Activated CD8-positive, alpha-beta T cell treated with anti-CD3 and anti-CD28 coated beads for 36 hours (primary cell): ENCODE results near the gene MICAL2. TPM values are rescaled to one million over a fixed set of nuclear protein-coding genes. Genes with fewer than 3 reads are reported as not detected.

ENCODE experiments used
- ATAC-seq: fragments of 200-7000 bp; cut with Tn5 transposase; one replicate; pipeline ENCODE4 v1.10.0; 2021; ENCODE audit warnings: mild to moderate bottlenecking, moderate library complexity
- CTCF ChIA-PET: fragments of 350-600 bp; sonication (Branson Sonifier 250); formaldehyde crosslinking; loops from one replicate; lab custom pipeline; 2021; ENCODE audit warnings: antibody characterized with exemption; lab: Charles Lee
- POLR2A ChIA-PET: fragments of 350-600 bp; sonication (Branson Sonifier 250); formaldehyde crosslinking; loops from one replicate; lab custom pipeline; 2021; ENCODE audit warnings: antibody characterized with exemption; lab: Charles Lee
- DNase-seq: peaks from one replicate; pipeline ENCODE4 v3.0.0-alpha.2; 2020
- H3K27ac Mint-ChIP-seq: one replicate; pipeline ENCODE4 v1.8.0; 2021; ENCODE audit warnings: mild to moderate bottlenecking, mixed read lengths
- H3K27me3 Mint-ChIP-seq: one replicate; pipeline ENCODE4 v1.8.0; 2021; ENCODE audit warnings: mixed read lengths
- H3K36me3 Mint-ChIP-seq: one replicate; pipeline ENCODE4 v1.8.0; 2021; ENCODE audit warnings: low read depth, mixed read lengths
- H3K4me1 Mint-ChIP-seq: one replicate; pipeline ENCODE4 v1.8.0; 2021; ENCODE audit warnings: low read depth, mixed read lengths
- H3K4me3 Mint-ChIP-seq: one replicate; pipeline ENCODE4 v1.8.0; 2021; ENCODE audit warnings: mild to moderate bottlenecking, moderate library complexity, mixed read lengths
- H3K9me3 Mint-ChIP-seq: one replicate; pipeline ENCODE4 v1.8.0; 2021; ENCODE audit warnings: mixed read lengths
- CTCF ChIP-seq: fragments of 200-600 bp; IDR thresholded peaks from one replicate; pipeline ENCODE4 v1.8.0; 2022; ENCODE audit warnings: antibody characterized with exemption, mild to moderate bottlenecking
- intact Hi-C: fragments of 100-400 bp; cut with micrococcal nuclease; formaldehyde crosslinking; loops from one replicate; pipeline ENCODE4 v1.10.0; 2022
- total RNA-seq, 2 experiments: library from RNA; stranded (reverse); gene quantifications; one replicate each; pipeline ENCODE4 v1.2.3, GENCODE V29; 2021

MICAL2 gene
- total RNA-seq, 2 experiments from 2014 or later: 99.8 to 105 TPM

GRCh38 chr11:12239396-12239795, 129.0 kb downstream of the MICAL2 start:
- H3K36me3 Mint-ChIP-seq: peaks cover 38% of the 10 kb centered on the region
- H3K4me1 Mint-ChIP-seq: peaks cover 48% of the 10 kb centered on the region
- intact Hi-C loops: loop anchor here (5.0 kb wide), 4 partner anchors 42 to 192 kb away; no protein-coding TSS in a partner anchor

GRCh38 chr11:12239804-12240371, 129.5 kb downstream of the MICAL2 start:
- ATAC-seq (no peak), DNase-seq (no peak)
- TF ChIP-seq CTCF: no peak
- no peak overlapping the region for H3K4me3 Mint-ChIP-seq
- peaks cover 36% of the 10 kb centered on the region for H3K36me3 Mint-ChIP-seq
- H3K9me3 Mint-ChIP-seq: no peaks in the 10 kb centered on the region
- intact Hi-C loops: loop anchor here (5.0 kb wide), 4 partner anchors 43 to 193 kb away; no protein-coding TSS in a partner anchor
- POLR2A ChIA-PET: interaction anchor here (0.9 to 2.2 kb wide), 3 partner anchors 16 to 110 kb away, joined by 3 to 9 read pairs (median 4); no protein-coding TSS in a partner anchor
- CTCF ChIA-PET: interaction anchor here (1.2 to 6.5 kb wide), 4 partner anchors 41 to 497 kb away, joined by 4 to 51 read pairs (median 44); no protein-coding TSS in a partner anchor
- H3K27ac Mint-ChIP-seq: no peak overlapping the region
- peaks cover 43% of the 10 kb centered on the region for H3K4me1 Mint-ChIP-seq
- no peaks in the 10 kb centered on the region for H3K27me3 Mint-ChIP-seq

More at GRCh38 chr11:12239396-12239795, 129.0 kb downstream of the MICAL2 start:
- POLR2A ChIA-PET: interaction anchor here (0.7 to 2.2 kb wide), 3 partner anchors 15 to 50 kb away, joined by 3 to 9 read pairs (median 3); no protein-coding TSS in a partner anchor
- H3K9me3 Mint-ChIP-seq: peaks cover 3% of the 10 kb centered on the region
- CTCF ChIA-PET: interaction anchor here (1.2 to 6.5 kb wide), 4 partner anchors 42 to 497 kb away, joined by 4 to 51 read pairs (median 44); no protein-coding TSS in a partner anchor
- no peak overlapping the region for H3K27ac Mint-ChIP-seq
- no peak for TF ChIP-seq CTCF
- H3K27me3 Mint-ChIP-seq: no peaks in the 10 kb centered on the region
- ATAC-seq: no peak
- H3K4me3 Mint-ChIP-seq: no peak overlapping the region
- DNase-seq: no peak

GRCh38 chr11:12240677-12241076, 130.3 kb downstream of the MICAL2 start:
- intact Hi-C loops: no loop called here
- no peak for ATAC-seq
- Mint-ChIP-seq H3K4me3 (no peak overlapping the region), H3K27me3 (no peaks in the 10 kb centered on the region), H3K27ac (peak overlapping the region; percentile 22), H3K4me1 (peaks cover 35% of the 10 kb centered on the region), H3K9me3 (no peaks in the 10 kb centered on the region), H3K36me3 (peaks cover 34% of the 10 kb centered on the region)
- TF ChIP-seq CTCF: no peak
- CTCF ChIA-PET: interaction anchor here (1.2 to 6.5 kb wide), 4 partner anchors 41 to 496 kb away, joined by 4 to 51 read pairs (median 44); no protein-coding TSS in a partner anchor
- DNase-seq: no peak
- POLR2A ChIA-PET: interaction anchor here (0.9 to 2.2 kb wide), 3 partner anchors 17 to 111 kb away, joined by 3 to 9 read pairs (median 4); no protein-coding TSS in a partner anchor

GRCh38 chr11:12241401-12241800, 131.0 kb downstream of the MICAL2 start:
- POLR2A ChIA-PET: interaction anchor here (0.9 to 1.3 kb wide), 3 partner anchors 18 to 46 kb away, joined by 3 to 4 read pairs (median 3); no protein-coding TSS in a partner anchor
- H3K27ac Mint-ChIP-seq: no peak overlapping the region

More at GRCh38 chr11:12241401-12241800, 131.0 kb downstream of the MICAL2 start:
- peaks cover 34% of the 10 kb centered on the region for H3K36me3 Mint-ChIP-seq
- peaks cover 28% of the 10 kb centered on the region for H3K4me1 Mint-ChIP-seq
- CTCF ChIA-PET: interaction anchor here (1.0 to 6.5 kb wide), 3 partner anchors 39 to 41 kb away, joined by 3 to 45 read pairs (median 4); no protein-coding TSS in a partner anchor
- TF ChIP-seq CTCF: no peak
- no peak overlapping the region for H3K4me3 Mint-ChIP-seq
- DNase-seq: no peak
- no peaks in the 10 kb centered on the region for H3K27me3 Mint-ChIP-seq
- H3K9me3 Mint-ChIP-seq: no peaks in the 10 kb centered on the region
- no peak for ATAC-seq
- intact Hi-C loops: no loop called here
